GM21528 (cell line): ENCODE results near the gene RNF31.
"Not testable (repeated sequence)": the region's sequence is repeated elsewhere in the genome, so short reads cannot be mapped to it uniquely, and the experiment has no call there.

ENCODE experiments used
- ATAC-seq: cut with Tn5 transposase; IDR thresholded peaks from one replicate; pipeline ENCODE4 v1.9.1; 2021; ENCODE audit warnings: mild to moderate bottlenecking, moderate library complexity; ENCODE audit not compliant: unreplicated experiment, low FRiP score

RNF31 gene

DNA sequence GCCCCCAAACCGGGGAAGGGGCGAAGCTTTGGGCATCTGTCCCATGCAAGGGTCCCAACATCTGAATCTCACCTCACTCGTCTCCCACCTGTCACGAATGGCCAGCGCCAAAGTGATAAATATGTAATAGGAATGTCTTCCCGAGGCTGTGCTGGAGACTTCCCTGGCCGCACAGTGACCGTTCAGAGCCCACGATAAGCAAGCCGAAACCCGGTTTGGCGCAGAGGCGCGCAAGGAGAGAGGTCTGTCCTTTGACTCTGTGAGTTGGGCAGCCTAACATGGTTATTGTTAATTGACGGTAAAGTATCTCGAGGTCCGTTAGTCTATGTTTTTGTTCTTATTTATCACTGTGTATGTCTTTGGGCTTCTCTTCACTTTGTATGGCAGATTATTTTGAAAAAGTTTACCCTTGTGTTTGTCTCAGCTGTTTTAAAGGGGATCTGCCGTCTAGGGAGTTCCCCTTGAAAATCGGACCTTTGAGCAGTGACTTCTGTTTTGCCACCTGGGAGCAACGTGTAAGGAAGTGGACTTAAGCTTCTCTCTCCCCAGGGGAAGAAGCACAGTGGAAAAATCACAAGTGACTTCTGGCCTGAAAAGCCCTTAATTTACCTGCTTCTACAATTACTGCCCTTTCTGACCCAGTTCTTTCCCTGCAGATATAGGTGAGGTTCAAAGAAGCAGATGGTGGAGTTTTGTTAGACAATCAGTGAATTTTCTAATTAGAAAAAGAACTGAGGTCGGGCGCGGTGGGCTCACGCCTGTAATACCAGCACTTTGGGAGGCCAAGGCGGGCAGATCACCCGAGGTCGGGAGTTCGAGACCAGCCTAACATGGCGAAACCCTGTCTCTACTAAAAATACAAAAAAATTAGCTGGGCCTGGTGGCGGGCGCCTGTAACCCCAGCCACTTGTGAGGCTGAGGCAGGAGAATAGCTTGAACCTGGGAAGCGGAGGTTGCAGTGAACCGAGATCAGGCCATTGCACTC, 49.1 kb downstream of the RNF31 start:
- peak; percentile 35 for ATAC-seq

DNA sequence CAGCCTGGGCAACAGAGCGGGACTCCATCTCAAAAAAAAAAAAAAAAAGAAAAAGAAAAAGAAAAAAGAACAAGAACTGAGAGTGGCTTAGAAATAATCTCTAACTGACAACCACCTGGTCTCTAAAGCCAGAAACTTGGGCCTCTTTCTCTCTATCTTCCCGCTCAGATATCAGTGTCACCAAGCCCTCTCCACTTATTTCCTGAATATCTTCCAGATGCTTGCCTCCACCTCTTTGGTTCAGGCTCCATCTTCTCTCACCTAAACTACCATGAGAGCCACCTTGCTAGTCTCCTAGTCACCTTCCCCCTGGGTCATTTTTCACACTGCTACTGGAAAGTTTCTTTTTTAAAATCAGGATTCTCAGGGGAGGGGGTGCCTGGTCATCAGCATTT, 49.8 kb downstream of the RNF31 start:
- no peak for ATAC-seq

DNA sequence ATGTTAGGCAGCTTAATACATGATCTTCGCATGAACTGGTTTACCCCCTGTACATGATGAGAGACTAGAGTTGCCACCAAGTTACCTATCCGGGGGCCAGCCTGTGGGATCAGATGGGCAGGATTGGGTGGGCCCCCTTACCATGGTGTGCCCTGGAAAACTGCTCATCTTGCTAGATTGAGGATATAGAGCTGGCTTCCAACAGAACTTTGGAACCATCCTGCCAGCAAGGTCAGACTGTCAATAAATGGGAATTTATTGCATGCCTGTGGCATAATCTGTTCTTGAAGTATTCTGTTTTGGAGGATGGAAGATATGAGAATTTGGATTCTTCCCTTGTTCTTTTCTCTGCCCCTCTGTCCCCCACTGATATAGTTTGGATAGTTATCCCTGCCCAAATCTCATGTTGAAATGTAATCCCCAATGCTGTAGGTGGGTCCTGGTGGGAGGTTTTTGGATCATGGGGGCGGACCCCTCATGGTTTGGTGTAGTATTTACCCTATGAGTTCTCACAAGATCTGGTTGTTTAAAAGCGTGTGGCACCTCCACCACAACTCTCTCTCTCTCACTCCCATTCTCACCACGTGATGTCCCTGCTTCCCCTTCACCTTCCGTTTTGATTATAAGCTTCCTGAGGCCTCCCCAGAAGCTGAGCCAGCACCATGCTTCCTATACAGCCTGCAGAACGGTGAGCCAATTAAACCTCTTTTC, 51.7 kb downstream of the RNF31 start:
- no peak for ATAC-seq

DNA sequence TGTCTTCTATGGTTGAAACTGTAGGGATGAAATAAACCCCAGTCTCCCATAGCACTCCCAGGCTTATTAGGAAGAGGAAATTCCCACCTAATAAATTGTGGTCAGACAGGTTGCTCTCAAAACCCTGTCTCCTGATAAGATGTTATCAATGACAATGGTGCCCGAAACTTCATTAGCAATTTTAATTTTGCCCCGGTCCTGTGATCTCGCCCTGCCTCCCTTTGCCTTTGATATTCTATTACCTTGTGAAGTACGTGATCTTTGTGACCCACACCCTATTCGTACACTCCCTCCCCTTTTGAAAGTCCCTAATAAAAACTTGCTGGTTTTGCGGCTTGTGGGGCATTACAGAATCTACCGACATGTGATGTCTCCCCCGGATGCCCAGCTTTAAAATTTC, 55.2 kb downstream of the RNF31 start:
- ATAC-seq = not testable (repeated sequence)

DNA sequence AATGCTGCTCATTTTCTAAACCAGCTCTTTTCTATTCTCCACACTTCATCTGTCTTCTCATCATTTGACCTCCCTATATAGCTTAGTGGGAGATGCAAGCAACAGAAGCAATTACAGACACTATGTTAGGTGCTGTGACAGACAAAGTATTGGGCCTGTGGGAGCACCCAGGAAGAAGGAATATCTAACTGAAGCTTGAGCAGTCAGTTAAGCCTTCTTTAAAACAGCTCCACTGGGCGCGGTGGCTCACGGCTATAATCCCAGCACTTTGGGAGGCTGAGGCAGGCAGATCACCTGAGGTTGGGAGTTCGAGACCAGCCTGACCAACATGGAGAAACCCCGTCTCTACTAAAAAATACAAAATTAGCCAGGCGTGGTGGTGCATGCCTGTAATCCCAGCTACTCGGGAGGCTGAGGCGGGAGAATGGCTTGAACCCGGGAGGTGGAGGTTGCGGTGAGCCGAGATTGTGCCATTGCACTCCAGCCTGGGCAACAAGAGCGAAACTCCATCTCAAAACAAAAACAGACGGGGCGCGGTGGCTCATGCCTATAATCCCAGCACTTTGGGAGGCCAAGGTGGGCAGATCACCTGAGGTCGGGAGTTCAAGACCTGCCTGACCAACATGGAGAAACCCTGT, 56.1 kb downstream of the RNF31 start:
- not testable (repeated sequence) for ATAC-seq

DNA sequence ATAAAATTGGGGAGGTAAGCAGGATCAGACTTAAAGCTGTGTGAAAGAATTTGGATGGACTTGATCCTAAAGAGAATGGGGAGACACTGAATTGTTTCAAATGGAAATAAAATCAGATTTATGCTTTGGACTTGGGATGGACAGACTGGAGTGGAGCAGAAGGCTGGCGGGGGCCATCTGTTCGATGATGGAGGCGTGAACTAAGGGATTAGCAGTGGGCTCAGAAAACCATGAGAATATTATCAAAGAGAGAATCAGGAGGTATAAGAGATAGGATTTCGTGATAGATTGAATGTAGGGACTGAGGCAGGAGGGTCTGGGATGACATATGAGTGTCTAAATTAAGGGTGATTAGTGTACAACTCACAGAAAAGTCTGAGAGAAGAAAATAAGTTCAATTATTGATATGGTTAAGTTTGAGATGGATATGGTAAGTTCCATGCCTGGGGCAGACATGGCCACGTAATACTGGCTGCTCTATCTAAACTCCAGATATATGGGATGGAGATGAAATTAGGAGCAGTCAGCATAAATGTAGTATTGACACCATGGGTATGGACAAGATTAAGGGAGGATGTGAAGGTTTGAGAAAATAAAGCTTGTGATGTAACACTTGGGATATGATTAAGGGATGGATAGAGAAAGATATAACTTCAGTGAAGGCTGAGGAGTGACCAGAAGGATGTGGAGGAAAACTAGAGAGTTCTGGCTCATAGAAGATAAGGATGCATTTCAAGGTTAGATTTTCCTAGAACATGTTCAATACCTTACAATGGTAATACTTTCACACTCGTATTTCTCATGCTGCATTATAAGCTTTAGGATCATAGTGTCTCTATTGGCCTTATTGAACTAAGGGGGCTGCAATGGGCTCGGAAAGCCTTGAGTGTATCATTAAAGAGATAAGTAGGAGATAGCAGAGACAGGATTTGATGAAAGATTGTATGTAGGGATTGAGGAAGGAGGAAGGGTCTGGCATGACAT, 57.2 kb downstream of the RNF31 start:
- no peak for ATAC-seq

DNA sequence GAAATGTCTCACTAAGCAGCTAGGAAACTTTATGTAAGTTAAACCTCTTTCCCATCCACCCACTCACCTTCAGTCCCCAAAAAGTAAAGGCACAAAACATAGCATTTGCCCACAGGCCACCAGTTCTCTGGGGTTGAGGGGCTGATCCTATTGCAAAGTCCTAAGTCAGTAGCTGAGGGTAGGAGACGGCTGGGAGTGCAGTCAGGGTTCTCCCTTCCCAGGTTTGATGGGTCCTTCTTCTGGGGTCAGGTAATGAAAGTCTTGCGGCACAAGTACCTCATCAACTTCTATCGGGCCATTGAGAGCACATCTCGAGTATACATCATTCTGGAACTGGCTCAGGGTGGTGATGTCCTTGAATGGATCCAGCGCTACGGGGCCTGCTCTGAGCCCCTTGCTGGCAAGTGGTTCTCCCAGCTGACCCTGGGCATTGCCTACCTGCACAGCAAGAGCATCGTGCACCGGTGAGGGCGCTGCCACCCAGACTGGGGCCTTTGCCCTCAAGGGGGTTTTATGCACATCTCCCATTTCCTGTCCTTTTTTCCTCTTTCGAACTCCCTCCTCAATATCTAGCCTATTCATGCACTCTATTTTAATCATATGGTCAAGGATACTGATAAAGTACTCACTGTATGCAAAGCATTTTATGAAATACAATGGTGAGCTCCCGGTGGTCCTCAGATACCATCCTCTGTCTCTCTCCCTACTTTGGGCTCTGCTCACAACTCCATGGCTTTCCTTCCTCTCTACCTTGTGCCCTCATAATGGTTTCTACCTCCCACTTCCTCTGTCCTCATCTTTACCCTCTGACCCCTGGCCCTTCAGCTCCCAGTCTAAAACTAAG, 59.2 kb downstream of the RNF31 start:
- ATAC-seq = no peak

DNA sequence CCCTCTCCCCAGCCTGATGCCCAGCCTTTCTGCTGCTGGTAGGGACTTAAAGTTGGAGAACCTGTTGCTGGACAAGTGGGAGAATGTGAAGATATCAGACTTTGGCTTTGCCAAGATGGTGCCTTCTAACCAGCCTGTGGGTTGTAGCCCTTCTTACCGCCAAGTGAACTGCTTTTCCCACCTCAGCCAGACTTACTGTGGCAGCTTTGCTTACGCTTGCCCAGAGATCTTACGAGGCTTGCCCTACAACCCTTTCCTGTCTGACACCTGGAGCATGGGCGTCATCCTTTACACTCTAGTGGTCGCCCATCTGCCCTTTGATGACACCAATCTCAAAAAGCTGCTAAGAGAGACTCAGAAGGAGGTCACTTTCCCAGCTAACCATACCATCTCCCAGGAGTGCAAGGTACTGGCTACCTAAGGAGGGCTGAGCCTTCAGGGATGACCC, 59.8 kb downstream of the RNF31 start:
- no peak for ATAC-seq

DNA sequence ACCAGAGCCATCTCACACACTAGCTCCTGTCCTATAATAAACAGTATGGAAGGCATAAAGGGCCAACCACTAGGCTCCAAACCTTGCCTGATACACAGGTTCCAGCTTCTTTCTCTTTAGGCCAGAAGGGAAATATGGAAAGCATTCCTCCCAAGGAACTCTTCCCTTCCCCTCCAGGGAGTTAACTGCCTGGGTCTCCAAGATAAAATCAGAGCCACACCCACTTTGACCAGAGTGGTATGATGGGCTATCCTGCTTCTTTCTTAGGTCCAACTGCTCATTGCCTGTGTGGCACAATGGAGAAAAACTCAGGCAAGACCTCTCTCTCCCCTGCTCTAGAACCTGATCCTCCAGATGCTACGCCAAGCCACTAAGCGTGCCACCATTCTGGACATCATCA, 60.3 kb downstream of the RNF31 start:
- ATAC-seq = no peak
